ENCODE results near the gene SKP1. TPM values are rescaled to one million over a fixed set of nuclear protein-coding genes. Genes with fewer than 3 reads are reported as not detected.
"Not testable (repeated sequence)": the region's sequence is repeated elsewhere in the genome, so short reads cannot be mapped to it uniquely, and the experiment has no call there.

The SKP1 gene
- total RNA-seq, 2 donors from 2014 or later, result 206 to 236 TPM

GRCh38 chr5:134215757-134216156, 39.0 kb upstream of the SKP1 start:
- Histone ChIP-seq H3K27me3 (replicated peaks; ENCODE audit: insufficient read depth) (no peaks in the 10 kb centered on the region), H3K36me3 (peaks cover 7% of the 10 kb centered on the region), H3K4me3 (no peak overlapping the region), H3K9me3 (peaks cover 7% of the 10 kb centered on the region), H3K27ac (no peak overlapping the region), H3K4me1 (ENCODE audit: control insufficient read depth in 1 of 2, low read depth in 2 of 2) (peaks cover 11 to 49% of the 10 kb centered on the region in 2 donors)
- no peak for TF ChIP-seq CTCF (IDR thresholded peaks at IDR 0.05)
- ATAC-seq (ENCODE audit: insufficient number of reproducible peaks, low FRiP score, low read depth) (no peak), DNase-seq (ENCODE audit: low spot score) (no peak)

- not testable (repeated sequence) for DNase-seq (ENCODE audit: low spot score); H3K9me3 ChIP-seq; H3K4me3 ChIP-seq; ATAC-seq (ENCODE audit: insufficient number of reproducible peaks, low FRiP score, low read depth); H3K27me3 ChIP-seq (replicated peaks; ENCODE audit: insufficient read depth); H3K27ac ChIP-seq; H3K36me3 ChIP-seq
- peaks cover 21 to 57% of the 10 kb centered on the region in 2 donors for H3K4me1 ChIP-seq (ENCODE audit: control insufficient read depth in 1 of 2, low read depth in 2 of 2)
These were observed 34.7 kb upstream of the SKP1 start for GRCh38 chr5:134211263-134212031.

- Histone ChIP-seq H3K36me3 (peaks cover 14% of the 10 kb centered on the region), H3K27ac (no peak overlapping the region), H3K4me1 (ENCODE audit: control insufficient read depth in 1 of 2, low read depth in 2 of 2) (peaks cover 21 to 48% of the 10 kb centered on the region in 2 donors), H3K4me3 (no peak overlapping the region), H3K27me3 (replicated peaks; ENCODE audit: insufficient read depth) (no peaks in the 10 kb centered on the region), H3K9me3 (peaks cover 7% of the 10 kb centered on the region)
- TF ChIP-seq CTCF (IDR thresholded peaks at IDR 0.05), result no peak
- DNase-seq (ENCODE audit: low spot score), result no peak
- ATAC-seq (ENCODE audit: insufficient number of reproducible peaks, low FRiP score, low read depth), result no peak
These were observed 32.9 kb upstream of the SKP1 start for GRCh38 chr5:134209477-134210245.

GRCh38 chr5:134207696-134208095, 30.9 kb upstream of the SKP1 start:
- peaks cover 21 to 45% of the 10 kb centered on the region in 2 donors for H3K4me1 ChIP-seq (ENCODE audit: control insufficient read depth in 1 of 2, low read depth in 2 of 2)
- H3K27me3 ChIP-seq (replicated peaks; ENCODE audit: insufficient read depth), result no peaks in the 10 kb centered on the region
- no peak for TF ChIP-seq CTCF (IDR thresholded peaks at IDR 0.05)
- no peak overlapping the region for H3K27ac ChIP-seq
- no peaks in the 10 kb centered on the region for H3K9me3 ChIP-seq
- DNase-seq (ENCODE audit: low spot score) (no peak), ATAC-seq (ENCODE audit: insufficient number of reproducible peaks, low FRiP score, low read depth) (no peak)
- no peak overlapping the region for H3K4me3 ChIP-seq
- H3K36me3 ChIP-seq, result peaks cover 6% of the 10 kb centered on the region

- ATAC-seq (ENCODE audit: insufficient number of reproducible peaks, low FRiP score, low read depth) (no peak), DNase-seq (ENCODE audit: low spot score) (no peak)
- TF ChIP-seq CTCF (IDR thresholded peaks at IDR 0.05), result no peak
- no peaks in the 10 kb centered on the region for H3K9me3 ChIP-seq
- H3K4me3 ChIP-seq, result no peak overlapping the region
- no peaks in the 10 kb centered on the region for H3K27me3 ChIP-seq (replicated peaks; ENCODE audit: insufficient read depth)
- no peak overlapping the region for H3K27ac ChIP-seq
- peaks cover 21 to 45% of the 10 kb centered on the region in 2 donors for H3K4me1 ChIP-seq (ENCODE audit: control insufficient read depth in 1 of 2, low read depth in 2 of 2)
- peaks cover 6% of the 10 kb centered on the region for H3K36me3 ChIP-seq
These were observed 29.9 kb upstream of the SKP1 start for GRCh38 chr5:134206627-134207160.

Data from thoracic aorta (tissue), 2 donors.